ENCODE results near the gene PLD1.

Gene PLD1

GRCh38 chr3:171838218-171838720 is 28.0 kb upstream of the PLD1 start:
- no peak for DNase-seq

DNA sequence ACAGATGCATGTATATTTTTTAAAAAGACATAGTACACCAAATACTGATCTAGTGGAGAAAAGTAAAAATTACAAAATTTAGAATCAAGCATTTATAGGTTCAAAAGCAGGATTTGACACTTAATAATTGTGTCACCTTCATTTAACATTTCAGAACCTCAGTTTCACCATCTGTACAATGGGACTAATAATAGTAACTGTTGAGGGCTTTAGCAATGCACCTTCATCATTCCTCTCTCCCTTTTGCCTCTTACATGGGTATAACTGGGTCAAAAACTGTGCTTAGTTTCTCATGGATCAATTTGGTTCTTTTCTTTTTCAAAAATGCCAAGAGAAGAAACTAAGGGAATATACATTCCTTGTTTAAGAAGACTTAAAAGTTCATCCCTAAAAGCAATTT is 27.4 kb upstream of the PLD1 start:
- DNase-seq, result no peak

- DNase-seq, result no peak
Observed at GRCh38 chr3:171836855-171837254, 26.6 kb upstream of the PLD1 start.

GRCh38 chr3:171835613-171836012 is 25.3 kb upstream of the PLD1 start:
- DNase-seq, result no peak

DNA sequence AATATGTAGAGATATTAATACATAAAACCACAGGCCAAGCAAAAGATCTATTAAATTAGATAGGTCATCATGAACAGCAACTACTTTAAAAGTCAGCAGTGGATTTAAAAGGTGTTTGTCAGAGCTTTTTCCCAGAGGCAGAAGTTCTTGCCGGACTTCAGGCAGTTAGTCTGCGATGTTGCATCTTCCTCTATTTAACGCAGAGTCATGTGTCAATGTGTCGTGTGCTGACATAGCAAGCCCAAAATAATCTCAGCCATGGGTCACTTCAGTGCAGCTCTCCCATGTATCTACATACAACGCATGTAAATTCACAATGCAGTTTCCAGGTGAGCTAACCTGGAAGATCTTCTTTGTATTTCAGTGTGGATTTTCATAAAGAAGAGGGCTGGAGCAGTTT is 24.8 kb upstream of the PLD1 start:
- no peak for DNase-seq

GRCh38 chr3:171834461-171834801 is 24.1 kb upstream of the PLD1 start:
- DNase-seq, result no peak

DNA sequence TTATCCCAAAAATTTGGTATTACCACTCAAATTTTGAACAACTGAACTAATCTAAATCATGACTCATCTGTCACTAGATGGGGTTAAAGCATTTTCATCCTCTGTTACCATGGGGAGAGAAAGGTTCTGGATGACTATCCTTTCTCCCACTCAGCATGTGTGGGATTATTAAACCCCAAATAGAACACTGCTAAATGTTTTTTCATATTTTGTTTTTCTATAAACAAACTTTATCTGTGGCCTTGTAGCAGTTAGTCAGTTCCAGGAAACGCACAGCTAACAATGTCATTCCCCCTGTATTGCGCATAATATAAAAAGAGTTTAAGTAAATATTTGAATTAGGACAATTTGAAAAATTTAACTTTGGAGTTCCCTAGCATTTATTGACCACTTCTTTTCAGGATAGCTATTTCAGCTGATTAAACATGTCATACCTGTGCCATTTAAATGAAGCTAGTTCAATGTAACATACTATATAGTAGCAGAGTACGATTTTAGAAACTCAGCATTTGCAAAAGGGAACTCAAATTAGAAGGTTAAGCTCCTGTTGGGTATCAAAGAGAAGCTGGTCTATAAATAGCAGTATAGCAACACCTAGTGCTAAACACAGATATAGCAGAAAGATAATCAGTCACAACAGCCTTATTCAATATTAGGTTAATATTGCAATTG is 23.6 kb upstream of the PLD1 start:
- DNase-seq, result peak; percentile 59

DNA sequence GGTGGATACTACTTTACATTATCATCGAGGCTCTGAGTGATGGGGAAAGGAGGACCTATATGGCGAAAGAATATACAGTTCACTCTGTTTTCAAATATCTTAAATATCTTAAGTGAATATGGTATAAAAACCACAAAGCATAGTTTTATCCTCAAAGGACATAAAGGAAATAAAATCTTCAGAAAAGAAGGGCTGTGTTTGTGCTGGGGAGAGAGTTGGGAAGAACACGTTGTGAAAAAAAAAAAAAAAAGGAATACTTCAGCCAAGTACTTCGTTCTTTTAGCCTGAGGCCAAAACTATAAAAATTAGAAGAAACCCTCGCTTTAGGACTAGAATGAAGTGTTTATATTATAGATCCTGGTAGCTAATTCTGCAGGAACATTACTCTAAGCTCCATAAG is 22.7 kb upstream of the PLD1 start:
- no peak for DNase-seq

GRCh38 chr3:171831936-171832335 is 21.7 kb upstream of the PLD1 start:
- no peak for DNase-seq

DNA sequence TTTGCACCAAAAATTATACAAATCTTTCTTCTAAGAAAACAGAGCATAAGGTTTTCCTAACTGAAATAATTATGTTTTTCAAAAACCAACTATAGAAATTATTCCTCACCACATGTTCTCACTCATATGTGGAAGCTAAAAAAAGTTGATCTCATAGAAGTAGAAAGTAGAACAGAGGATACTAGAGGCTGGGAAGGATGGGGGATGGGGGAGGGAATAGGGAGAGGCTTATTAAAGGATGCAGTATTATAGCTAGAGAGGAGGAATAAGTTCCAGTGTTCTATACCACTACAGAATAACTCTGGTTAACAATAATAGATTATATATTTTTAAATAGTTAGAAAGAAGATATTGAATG is 20.2 kb upstream of the PLD1 start:
- no peak for DNase-seq

DNA sequence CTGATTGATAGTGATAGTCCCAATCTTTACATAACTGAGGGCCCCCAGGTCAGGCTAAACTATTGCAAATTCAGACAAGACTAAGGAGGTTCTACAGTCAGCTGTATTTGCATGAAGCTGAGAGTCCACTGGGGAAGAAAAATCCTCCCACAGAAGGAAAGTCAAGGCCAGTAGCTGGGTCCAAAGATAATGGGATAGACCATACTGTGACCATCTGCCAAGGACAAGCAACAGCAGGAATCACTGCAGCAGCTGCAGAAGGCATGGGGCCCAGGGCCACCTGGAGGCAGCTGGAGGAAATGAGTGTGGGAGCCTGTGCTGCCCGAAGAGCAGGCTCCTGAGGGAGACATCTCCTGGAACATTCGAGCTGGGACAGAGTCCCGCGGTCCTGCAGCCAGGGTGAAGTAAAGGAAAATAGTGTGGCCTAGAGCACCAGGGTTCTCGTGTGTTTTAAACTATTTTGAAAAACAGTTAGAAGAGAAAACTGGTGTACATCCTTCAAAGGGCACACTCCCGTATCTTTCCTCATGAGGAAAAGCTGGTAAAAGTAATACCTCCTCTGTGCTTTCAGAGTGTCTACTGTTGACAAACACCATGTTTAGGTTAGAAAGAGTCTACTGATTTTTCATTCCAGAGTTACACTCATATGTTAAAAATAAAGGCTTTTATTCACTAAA is 19.7 kb upstream of the PLD1 start:
- peak; percentile 89 for DNase-seq

- no peak for DNase-seq
Observed at GRCh38 chr3:171828902-171829770, 18.9 kb upstream of the PLD1 start.

DNA sequence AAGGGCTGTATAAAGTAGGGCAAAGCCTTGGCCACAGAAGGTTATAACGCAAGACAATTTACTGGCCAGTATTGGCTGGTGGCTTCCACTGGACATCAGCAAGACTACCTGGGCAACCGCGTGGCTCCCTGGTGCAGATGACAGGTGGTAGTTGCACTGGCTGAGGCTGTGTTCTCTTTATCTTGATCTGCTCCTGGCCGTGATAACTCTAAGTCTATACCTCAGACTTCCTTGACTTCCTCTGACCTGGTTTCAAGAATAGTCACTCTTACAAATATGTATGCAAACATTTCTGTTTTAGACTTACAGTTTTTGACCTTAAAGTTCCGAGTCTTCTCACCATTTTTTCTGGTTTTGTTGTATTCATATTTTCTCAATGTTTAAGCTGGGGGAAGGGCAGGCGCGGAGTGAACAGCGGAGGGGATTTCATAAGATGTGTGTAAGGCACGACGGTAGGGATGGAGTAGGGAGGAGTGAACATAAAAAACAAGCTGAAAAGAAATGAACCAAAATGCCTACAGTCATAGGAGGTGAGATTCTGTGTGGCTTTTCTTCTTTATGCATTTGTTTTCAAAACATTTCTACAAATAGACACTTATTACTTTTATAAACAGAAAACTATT is 17.7 kb upstream of the PLD1 start:
- DNase-seq, result no peak

DNA sequence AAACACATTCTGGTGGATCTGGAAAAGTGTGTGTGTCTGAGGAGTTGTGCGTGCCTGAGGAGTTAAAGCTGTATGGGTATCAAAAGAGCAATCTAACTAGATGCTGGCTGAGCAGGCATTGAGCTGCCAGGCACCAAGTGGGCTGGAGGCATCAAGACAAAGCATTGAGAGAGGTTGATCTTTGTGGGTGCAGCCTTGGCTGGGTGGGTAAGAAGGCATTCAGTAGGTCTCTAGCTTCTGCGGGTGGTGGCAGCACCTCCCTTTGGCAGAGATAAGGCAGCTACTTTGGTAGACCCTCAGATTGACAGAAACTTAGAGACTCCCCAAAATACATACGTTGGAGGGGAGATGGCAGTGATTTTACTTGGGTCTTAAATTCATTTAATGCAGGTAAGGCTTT is 17.1 kb upstream of the PLD1 start:
- no peak for DNase-seq

DNA sequence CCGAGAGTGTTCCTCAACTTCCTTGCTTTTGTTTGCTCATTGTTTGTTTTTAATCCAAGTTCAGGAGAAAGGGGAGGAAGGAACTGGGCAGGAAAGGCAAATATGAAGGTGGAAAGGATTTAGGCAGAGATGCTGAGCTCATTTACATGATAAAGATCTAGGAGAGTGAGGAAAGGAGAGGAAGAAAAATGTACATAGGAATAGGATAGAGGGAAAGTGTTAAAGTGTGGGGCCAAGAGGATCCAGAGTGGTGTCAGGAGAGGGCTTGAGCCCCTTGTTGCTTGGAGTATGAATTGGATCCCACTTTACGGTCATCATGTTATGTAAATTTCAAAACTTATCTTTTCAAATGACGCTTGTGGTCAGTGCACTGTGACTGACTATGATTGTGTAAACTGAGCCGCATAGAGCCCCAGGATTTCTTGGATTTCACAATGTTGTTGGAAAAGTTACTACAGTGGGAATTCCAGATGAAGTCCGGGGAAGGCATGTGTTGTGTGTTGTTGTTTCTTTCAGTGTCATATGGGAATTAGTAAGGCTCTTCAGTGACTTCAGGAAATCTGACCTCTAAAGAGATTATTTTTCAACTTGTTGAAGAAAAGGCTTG is 15.0 kb upstream of the PLD1 start:
- no peak for DNase-seq

DNA sequence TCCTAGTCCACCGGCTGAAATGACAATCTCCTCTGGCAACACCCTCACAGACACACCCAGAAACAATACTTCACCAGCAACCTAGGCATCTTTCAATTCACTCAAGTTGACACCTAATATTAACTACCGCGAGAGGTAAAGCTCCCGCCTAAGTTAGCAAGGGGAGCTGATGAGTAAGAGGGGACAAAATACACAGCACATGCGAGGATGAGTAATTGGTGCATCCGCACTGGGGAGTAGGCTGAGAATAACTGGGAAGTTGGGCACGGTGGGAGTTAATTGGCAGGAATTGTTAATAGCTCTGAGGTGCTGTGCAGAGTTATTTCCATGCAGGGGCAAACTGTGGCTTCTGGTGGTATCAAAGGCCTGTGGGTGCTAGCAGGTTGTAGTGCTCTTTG is 14.5 kb upstream of the PLD1 start:
- DNase-seq, result no peak

DNA sequence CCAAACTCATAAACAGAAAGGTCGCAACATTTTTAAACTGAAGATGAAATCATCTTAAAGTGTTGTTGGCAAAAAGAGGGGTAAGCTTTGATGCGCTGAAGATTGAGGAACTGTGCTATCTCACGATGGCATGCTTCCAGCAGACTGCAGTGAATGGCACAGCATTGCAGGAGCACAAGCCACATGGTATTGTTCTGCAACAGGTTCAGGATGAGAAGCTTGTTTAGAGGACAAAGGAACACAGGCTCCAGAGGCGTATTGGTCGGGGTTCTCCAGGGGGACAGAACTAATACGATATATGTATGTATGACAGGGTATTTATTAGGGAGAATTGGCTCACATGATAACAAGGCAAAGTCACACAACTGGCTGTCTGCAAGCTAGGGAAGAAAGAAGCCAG is 13.8 kb upstream of the PLD1 start:
- no peak for DNase-seq

GRCh38 chr3:171822431-171823106 is 12.3 kb upstream of the PLD1 start:
- no peak for DNase-seq

DNA sequence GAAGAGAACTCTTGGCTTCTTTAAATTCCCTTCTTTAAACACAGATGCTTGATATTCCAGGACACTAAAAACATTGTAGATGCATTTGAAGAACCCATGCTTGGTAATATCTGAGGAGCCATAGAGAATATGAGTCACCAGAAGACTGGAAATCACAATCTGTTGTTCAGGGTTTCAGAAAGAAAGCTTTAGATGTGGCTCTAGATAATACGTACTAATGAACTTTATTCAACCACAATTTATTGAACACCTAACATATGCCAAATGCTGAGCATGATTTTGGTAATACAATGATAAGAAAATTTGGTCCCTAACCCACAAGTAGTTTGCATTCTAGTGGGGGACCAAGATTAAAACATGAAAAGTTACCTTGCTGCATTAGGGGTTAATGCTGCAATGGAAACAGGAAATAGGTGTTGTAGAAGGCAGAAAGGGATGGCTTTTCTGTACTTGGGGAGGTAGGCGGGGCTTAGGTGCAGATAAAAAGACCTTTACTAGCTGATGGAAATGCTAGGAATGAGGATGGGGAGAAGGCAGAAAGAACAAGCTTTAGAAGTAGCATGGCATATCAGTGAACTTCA is 11.6 kb upstream of the PLD1 start:
- no peak for DNase-seq

DNA sequence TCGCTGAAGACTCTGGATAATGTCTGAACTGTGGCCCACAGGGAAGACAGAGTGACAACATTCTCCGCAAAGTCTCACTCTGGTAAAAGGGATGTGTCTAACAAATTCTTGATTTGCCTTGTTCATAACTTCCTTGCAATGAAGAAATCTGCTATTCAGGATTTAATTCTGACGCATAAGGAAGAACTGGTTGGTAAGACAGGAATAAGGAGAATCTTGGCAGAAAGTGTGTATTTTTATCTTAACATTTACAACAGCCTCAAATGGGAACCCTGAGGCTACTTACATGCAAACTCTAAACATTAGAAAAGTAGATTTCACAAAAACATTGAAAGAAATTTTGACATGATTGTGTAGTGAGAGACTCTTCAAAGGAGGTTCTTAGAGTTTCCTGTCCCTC is 10.8 kb upstream of the PLD1 start:
- no peak for DNase-seq

DNA sequence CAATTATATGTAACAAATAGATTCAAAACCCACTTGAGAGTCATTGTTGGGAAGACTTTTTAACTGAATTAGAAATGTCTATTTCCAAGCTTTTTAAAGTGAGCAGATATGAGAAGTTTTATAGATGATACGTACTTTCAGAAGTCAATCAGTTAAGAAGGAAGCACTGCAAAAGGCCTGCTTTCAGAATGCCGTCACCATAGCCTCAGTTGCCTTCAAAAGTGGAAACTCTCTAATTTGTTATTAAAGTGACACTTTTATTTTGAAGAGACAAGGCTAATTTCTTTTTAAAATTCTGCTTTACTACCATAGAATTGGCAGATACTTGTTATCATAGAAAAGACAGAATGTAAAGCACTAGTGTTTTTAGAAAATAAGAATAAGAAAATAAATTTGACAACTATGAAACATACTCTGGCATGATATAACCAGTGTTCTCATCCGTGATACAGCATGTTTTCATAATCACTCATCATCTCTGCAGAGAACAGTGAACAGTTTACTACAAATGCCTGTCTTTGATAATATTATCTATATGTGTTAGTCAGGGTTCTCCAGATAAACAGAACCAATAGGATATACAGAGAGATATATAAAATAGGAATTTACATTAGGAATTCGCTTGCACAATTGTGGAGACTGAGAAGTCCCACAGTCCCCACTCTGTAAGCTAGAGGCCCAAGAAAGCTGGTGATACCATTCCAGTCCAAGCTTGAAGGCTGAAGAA is 7.0 kb upstream of the PLD1 start:
- no peak for DNase-seq

Measured in DMS 273 treated with DMSO at 0.1 percent for 48 hours (cell line).